HG03066 (cell line): Measurements from ENCODE around the gene SHROOM3.

Source experiments
- ATAC-seq: cut with Tn5 transposase; IDR thresholded peaks from one replicate; pipeline ENCODE4 v1.9.1; 2021; ENCODE audit warnings: low read depth; ENCODE audit not compliant: unreplicated experiment

Gene SHROOM3

DNA sequence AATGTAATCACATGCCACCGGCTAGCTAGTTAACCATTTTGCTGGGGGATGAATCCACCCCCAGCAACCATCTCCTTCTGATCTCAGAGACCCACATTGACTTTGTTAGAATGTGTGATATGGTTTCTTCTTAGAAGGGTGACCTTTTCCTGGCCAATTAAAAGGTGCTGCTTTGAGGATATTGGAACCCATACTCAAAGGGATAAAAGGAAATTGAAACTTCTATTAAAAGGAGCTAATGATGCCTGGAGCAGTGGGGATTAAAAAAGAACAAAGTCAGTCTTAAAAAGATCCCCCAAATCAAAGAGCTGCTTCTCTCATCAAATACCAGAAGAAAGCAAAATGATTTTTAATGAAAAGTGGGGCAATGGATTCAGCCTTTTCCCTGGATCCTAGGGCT, 214.1 kb downstream of the SHROOM3 start:
- no peak for ATAC-seq

DNA sequence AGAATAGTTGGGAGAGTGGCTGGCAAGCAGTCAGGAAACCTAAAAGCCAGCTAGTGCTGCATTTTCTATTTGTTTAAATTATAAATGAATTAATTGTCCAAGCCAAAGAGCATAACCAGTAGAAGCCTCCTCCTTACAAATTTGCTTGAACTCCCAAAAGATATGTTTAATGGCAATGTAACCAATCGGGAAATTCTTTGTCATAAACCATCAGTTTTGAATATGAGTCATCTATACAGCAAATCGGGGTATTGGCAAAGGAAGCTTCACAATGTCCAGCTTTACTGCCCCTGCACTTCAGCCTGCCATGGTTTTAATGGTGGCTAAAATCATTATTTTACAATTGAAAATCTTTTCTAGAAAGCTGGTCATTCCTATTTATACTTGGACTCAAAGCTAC, 216.6 kb downstream of the SHROOM3 start:
- no peak for ATAC-seq

DNA sequence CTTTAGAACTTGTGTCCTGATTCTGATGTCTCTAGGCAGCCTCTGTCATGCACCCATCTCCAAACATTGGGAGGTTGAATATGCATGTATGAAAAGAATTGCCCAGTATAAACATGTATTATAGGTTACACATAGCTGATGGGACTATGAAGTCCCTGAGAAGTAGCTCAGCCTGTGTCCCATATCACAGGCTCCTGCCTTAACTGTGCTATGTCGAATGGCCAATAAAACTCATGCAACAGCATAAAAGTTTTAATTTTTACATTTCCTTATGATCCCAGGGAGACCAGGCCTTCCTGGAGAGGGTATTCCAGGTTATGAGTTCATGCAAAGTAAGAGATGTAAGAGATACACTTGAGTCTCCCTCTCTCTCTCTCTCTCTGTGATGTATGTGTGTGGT, 217.4 kb downstream of the SHROOM3 start:
- ATAC-seq, result no peak

DNA sequence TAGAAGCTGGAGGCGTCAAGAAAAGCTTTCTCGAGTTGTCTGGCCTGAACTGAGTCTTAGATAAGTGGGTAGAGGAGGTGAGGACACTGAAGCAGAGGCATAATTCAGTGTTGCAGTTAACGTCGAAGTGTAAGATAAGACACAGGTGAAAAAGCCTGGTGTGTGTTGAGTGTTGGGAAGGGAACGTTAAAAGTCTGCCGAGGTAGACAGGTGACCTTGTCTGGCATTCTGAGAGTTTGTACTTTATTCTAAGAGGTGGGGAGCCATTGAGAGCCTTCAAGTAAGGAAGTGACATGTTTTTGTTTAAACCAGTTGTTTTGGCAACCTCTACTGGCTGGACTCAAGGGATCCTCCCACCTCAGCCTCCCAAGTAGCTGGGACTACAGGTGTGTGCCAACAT, 219.1 kb downstream of the SHROOM3 start:
- ATAC-seq, result no peak

DNA sequence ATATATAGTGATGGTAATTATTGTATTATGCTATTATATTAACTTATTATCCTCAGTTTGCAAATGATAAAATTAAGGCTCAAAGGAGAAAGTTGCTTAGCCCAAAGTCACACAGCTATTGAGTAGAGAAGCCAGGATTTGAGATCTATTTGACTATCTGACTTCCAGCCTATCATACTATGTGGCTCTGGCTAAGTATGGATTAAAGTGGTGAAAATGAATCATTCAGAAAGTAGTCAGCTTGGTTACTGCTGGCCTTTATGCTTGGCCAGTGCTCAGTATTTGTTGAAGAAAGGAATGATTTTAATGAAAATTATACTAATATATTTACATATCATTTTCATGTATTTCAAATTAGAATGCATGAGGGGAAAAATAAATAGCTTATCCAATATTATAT, 219.8 kb downstream of the SHROOM3 start:
- no peak for ATAC-seq

DNA sequence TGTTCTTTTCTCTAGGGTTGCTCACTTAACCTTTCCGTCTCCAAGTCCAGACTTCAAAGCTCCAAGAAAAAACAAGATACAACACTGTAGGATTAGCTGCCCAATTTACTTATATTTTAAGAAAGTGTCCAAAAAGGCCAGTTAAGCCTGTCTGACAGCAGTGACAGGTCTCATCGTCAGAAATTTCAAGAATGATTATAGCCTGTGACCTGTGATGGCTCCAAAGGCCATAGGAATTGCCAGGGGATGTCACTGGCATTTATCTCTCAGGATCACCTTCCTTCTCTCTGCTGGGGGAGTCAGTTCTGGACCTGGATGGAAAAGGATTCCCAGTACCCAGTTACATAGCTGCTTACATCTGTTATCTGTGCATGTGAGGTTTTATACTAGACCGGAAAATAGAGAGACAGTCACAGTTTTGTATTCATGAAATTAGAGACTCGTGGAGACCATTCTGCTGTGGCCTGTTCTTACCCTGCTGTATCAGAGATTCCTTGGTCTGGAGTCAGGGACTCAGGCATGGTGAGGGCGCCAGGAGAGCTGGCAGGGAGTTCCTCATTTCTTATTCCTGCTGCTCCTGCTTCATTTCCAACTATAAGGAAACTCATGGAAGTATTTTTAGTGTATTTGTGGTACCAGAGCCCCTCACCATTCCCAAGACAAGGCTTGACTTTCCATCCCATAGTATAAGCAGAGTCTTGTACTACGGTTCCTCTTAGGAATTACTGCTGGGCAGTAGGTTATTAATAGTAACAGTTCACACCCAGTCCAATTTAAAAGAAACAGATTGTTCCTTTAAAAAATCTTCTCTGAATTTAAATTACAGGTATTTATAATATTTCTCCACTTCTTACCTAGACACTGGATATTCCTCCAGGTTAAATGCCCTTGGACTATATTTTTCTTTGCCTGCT, 220.8 kb downstream of the SHROOM3 start:
- no peak for ATAC-seq

DNA sequence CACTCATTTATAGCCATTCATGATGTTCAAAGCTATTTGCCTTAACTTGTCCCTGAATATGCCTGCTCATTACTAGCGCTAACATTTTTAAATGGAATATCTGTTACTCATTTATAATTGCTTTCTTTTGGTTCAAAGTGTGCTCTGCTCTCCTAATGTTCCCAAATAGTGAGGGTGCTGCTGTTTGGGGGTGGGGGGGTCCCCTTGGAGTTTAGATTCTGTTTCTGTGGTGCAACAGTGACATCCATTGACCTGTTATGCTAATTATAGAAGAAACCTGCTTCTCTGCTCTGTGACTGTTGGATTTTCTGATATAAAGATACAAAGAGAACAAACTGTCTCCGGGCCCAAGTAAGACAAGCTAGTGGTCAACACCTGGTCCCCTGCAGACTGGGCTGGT, 222.4 kb downstream of the SHROOM3 start:
- ATAC-seq, result no peak

DNA sequence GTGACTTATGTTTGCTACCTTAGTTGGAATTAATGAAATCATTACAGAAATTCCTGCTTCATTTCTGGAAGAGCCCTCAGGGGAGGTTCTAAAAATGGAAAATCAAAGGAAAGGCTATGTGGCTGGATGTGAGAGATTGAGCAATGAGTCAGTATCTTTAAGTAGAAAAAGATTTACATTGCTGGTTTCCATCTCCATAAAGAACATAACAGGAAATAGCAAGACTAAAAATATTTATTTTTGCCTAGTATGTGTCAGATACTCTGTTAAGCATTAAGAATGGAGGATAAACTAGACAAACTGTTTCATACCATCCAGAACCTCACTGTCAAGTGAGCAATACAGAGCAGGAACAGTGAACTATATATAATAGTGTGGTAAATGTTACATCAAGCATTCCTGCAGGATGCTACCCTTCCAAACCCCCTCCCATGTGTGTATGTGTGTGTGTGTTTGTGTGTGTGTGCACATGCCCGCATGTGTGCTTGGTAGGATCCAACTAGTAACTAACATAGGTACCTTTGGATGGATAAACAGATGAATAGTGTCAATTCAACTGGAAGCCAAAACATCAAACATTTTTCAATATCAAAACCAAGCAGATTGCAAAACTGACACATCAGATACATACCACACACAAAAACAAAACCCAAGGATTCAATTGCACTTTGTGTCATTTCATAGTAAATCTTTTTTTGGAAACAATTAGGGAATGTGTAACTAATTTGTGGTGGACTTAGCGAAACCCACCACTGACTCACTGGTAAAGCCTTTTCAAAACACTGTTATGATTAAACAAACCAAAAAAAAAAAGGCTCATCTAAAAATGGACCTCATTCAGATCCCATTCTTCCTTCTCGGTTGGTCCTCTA, 223.4 kb downstream of the SHROOM3 start:
- ATAC-seq, result peak; percentile 60

DNA sequence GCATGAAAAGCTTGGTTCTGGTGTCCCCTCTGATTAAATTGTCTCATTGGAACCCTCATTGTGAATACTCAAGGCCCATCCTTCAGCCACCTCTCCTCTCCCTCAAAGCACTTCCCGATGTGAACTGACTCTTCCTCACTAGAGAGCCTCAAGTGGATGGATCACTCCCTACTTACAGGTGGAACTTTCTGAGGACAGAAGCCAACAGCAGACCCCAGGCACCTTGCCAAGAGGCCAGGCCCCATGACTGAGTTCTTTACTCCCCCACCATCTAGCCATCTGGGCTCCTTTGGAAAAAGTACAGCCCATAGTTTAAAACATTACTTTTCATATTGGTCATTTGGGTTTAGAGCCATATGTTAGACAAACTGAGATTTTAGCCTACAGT, 224.1 kb downstream of the SHROOM3 start:
- ATAC-seq, result no peak

DNA sequence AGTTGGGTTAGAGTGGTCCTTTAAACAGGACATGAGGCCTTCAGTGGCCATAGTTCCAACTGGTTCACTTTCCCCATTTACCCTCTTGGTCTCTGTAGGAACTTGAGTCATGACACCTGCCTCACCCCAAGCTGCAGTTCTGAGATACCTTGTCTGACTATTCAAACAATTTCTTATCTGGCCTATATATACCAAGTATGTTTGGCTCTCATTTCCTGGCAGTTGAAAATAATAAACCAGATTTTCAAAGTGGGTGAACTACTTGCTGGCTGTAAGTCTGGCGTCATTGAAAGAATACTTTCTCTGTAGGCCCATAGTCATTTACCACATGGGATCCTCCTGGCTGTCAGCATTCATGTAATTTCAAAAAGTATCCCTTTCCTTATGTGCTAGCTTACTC, 228.8 kb downstream of the SHROOM3 start:
- no peak for ATAC-seq

DNA sequence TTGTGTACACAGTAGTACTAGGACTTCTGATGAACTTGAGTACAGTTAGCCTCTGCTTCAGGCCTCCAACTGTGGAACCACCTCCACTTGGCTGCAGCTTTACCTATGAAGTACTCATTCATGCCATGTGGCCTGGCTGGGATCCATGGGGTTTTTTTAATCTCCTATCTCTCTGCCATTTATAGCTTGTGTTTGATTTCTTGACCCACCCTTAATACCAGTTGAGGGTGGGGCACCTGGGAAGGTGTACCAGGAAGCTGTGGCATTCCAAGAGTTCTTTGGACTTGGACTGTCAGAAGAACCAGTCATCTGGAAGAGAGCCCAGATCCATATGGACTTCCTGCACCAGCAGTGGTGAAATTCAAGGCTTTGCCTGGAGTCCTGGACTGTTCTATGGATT, 230.1 kb downstream of the SHROOM3 start:
- ATAC-seq, result no peak

DNA sequence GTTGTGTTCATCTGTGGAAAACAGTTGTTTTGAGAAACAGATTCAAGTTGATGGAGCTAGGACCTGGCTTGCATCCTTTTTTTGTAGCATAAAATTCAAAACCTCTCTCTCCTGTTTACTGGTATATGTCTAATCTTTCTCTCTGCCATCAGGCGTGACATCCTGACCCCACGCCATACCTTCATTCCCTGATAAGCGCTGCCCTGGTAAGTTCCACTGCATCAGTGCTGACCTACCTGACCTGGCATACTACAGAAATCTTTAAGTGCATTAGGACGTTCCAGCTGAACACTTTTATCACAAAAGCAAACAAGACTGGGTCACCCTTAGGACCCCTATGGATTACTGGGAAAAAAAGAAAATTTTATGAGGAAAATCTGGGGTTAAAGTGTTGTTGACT, 230.7 kb downstream of the SHROOM3 start:
- no peak for ATAC-seq

DNA sequence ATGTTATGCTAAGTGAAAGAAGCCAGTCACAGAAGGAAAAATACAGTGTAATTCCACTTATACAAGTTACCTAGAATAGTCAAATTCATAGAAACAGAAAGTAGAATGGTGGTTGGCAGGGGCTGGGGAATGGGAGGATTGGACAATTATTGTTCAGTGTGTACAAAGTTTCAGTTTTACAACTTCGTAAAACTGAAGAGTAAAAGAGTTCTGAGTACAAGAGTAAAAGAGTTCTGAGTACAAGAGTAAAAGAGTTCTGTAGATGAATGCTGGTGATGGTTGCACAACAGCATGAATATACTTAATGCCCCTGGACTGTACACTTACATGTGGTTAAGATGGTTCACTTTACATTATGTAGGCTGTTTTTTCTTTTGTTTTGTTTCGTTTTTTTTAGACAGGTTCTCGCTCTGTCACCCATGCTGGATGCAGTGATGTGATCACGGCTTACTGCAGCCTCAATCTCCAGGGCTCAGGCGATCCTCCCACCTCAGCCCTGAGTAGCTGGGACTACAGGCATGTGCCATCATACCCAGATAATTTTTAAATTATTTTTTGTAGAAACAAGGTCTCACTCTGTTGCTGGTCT, 232.0 kb downstream of the SHROOM3 start:
- ATAC-seq, result peak; percentile 62

DNA sequence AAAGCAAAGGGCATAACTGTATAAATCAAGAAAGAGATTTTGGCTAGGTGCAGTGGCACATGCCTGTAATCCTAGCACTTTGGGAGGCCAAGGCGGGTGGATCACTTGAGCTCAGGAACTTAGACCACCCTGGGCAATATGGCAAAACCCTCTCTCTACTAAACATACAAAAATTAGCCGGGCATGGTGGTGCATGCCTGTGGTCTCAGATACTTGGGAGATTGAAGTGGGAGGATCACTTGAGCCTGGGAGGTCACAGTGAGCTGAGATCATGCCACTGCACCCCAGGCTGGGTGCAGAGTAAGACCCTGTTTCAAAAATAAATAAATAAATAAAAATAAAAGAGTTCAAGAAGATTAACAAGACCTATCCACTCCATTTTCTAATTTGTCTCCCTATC, 235.6 kb downstream of the SHROOM3 start:
- ATAC-seq, result no peak

DNA sequence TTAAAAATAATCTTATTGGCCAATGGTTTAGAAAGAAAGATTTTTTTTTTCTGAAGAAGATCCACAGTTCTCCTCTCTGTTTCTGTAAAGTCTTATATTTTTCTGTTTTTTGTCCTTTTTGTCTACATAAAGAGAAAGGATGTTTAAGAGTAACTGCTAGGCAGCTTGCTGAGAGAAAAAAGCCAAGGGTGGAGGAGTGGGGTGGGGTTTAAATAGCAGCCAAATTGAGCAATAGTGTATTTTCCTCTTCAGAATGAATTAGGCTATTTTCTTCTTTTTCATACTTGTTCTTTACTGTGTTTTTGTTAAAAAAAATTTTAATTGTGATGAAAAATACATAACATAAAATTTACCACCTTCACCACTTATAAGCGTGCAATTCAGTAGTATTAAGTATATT, 238.3 kb downstream of the SHROOM3 start:
- ATAC-seq, result no peak

DNA sequence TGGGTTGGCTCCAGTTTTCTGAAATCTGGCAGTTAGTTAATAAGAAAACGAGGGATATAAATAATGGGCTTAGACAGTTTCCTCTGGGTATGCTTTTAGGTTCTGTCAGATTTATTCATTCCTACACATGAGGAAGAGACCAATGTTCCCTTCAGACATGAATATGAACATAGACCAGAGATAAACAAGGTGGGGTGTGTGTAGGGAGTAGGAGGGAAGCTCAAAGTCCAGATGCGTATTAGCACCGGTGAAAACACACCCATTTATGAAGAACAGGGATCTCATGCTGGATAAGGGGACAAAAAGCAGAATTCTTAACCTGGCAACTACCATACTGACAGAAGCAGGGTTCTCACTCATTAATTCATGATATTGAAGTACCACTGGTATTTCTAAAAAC, 240.0 kb downstream of the SHROOM3 start:
- ATAC-seq, result no peak

DNA sequence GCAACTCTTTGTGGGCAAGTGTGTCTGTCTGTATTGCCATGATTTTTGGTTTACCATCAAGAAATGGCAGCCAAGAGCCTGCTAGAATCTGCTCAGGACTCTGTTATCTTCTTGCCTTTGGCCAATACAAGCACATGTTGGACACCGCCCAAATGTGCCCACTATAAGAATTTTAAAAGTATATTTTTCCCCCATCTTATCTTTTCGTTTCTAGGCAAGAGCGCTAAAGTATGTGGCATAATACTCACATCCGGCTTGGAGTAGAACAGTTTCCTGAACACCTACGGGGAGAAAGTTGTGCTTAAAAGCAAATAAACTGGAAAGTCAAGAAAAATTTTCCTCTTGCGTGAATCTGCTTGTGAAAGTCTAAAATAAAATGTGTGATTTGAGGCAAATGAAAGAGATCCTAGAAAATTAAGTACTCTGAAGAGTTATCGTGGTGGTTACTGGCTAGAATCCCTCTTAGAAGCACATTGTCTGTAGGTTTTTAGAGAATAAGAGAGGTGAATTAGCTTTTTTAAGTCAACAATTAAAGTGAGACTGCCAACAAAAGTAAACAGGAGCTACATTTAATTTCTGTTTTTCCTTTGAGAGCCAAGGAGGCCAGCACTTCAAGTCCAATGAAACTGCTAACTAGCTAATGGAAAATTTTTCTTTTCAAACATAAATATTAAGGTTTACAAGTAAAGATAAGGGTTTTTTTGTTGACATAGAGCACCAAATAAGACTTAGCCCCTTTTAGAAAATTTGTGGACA, 242.7 kb downstream of the SHROOM3 start:
- ATAC-seq, result no peak

DNA sequence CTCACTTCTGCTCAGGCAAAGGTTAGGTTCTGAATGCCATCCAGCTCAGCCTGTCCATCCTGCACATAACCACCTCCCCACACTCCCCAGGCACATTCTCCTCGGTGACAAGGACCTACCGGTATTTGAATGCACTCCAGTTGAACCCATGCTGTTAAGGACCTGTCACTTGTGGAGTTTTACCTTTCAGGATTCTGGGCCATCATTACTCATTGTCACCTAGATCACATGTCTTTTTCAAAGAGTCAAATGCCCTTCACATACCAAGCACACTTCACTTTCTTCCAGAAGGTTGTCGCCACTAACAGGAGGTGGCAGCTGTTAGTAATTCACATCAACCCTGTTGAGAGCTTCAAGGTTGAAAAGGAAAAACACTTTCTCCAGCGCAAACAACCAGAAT, 244.7 kb downstream of the SHROOM3 start:
- ATAC-seq, result no peak

DNA sequence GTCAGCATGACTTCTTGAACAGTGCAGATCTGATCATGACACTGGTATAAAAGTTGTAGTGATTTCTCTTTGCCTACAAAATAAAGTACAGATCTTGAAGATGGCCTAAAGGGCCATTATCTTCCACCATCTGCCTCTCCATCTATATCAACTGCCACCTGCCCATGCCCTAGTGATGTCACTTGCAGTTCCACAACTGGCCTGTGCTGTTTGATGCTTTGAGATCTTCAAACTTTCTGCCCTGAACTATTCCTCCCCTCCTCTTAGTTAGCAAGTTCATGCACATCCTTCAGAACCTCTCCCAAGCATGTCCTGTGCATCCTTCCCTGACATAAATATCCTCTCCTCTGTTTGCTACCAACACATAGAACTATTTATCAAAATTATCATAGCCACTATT, 245.9 kb downstream of the SHROOM3 start:
- no peak for ATAC-seq

DNA sequence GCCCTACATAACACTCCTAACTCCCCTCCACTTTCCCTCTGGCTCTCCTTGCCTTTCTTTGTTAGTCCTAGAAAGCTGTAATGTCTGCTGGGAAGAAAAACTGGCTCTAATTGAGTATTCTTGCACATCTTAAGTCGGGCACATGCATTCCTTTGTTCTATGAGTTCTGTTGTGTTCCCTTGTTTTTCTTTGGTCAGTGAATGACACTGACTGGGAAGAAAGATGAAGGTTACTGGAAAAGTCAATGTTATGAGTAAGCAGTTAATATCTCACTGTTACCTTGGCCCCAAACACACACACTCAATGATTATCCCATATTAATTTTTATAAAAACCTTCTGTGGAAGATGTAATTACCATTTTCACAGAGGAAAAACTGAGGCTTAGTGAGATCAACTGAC, 247.0 kb downstream of the SHROOM3 start:
- ATAC-seq, result no peak

DNA sequence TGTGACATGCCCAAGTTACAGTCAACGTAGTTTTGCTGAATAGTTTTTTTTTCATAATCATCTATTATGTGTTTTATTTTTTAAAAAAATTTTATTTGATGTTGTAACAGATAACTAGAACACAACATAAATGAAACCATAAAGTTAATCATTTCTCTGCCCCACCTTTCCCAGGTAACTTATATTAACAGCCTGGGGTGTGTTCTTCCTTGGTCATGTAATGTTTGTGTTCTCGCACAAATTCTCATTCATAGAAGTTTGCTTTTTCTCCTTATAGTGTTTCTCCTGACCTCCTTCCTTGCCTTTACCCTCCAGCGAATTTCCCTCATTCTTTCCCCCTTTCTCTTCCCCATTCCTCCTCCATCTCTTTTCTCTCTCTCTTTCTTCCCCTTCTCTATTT, 248.1 kb downstream of the SHROOM3 start:
- ATAC-seq, result no peak
